Fibroblast of lung (primary cell): ENCODE results near the gene MKI67.

Experiments
- EZH2 ChIP-seq: IDR thresholded peaks from 2 replicates; pipeline ENCODE4 v1.5.1; 2012; ENCODE audit warnings: low read length, control low read depth, mild to moderate bottlenecking; ENCODE audit errors: missing control alignments
- TF ChIP-seq, protein P1 (sequence below), 2 donors: IDR thresholded peaks in 1 of 2; conservative IDR thresholded peaks in 1 of 2; 1 replicate in 1 of 2; 2 replicates in 1 of 2; pipeline ENCODE4 v1.5.1; 2011 to 2012; ENCODE audit warnings: low read length in 2 of 2, control low read depth in 1 of 2, inconsistent platforms in 1 of 2, low read depth in 1 of 2, mild to moderate bottlenecking in 1 of 2

DNA sequence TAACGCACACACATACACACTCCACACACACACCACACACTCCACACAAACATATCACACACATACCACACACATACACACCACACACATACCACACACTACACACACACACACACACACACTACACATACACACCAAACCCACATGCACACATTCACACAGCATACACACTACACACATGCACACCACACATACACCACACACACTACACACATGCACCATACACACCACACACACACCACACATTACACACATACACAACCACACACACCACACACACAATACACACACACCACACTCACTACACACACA, 66.3 kb downstream of the MKI67 start:
- TF ChIP-seq, protein P1, sequence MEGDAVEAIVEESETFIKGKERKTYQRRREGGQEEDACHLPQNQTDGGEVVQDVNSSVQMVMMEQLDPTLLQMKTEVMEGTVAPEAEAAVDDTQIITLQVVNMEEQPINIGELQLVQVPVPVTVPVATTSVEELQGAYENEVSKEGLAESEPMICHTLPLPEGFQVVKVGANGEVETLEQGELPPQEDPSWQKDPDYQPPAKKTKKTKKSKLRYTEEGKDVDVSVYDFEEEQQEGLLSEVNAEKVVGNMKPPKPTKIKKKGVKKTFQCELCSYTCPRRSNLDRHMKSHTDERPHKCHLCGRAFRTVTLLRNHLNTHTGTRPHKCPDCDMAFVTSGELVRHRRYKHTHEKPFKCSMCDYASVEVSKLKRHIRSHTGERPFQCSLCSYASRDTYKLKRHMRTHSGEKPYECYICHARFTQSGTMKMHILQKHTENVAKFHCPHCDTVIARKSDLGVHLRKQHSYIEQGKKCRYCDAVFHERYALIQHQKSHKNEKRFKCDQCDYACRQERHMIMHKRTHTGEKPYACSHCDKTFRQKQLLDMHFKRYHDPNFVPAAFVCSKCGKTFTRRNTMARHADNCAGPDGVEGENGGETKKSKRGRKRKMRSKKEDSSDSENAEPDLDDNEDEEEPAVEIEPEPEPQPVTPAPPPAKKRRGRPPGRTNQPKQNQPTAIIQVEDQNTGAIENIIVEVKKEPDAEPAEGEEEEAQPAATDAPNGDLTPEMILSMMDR (conservative IDR thresholded peaks at IDR 0.05 in 1 of 2, IDR thresholded peaks at IDR 0.05 in 1 of 2; ENCODE audit: low read depth in 1 of 2, low read length in 2 of 2) = no peak
- TF ChIP-seq EZH2 = no peak
